SKM-1 treated with dmso at 0.1 percent for 144 hours (cell line): ENCODE results near the gene SLC39A3.

Experiments
- DNase-seq: peaks from one replicate; lab custom pipeline; 2025; ENCODE audit not compliant: unreplicated experiment; lab: John Stamatoyannopoulos, UW

Gene SLC39A3

DNA sequence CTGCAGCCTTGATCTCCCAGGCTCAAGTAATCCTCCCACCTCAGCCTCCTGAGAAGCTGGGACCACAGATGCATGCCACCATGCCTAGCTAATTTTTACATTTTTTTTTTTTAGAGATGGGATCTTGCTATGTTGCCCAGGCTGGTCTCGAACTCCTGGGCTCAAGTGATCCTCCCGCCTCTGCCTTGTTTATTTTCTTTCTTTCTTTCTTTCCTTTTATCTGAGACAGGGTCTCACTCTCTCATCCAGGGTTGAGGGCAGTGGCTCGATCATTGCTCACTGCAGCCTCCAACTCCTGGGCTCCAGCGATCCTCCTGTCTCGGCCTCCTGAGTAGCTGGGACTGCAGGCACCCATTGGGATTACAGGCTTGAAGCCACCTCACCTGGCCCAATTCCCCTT is 33.6 kb downstream of the SLC39A3 start:
- DNase-seq, result no peak

DNA sequence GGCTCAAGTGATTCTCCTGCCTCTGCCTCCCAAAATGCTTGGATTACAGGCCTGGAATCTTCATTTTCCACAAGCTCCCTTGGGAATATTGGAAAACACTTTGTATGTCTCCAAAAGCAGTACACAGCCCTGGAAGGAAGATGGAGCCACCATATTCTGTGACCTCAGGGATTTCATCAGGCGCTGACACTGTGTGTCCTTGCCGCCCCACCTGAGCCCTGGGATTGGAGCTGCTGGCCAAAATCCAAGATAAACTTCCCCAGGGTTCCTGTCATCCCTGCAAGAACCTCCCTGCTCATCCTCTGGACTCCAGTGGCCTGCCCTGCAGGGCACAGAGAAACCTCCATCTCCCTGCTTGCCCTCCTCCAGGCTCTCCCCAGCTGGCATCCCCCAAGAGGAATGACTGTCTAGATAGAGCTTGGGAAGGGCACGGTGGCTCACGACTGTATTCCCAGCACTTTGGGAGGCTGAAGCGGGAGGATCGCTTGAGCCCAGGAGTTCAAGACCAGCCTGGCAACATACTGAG is 36.1 kb downstream of the SLC39A3 start:
- no peak for DNase-seq

DNA sequence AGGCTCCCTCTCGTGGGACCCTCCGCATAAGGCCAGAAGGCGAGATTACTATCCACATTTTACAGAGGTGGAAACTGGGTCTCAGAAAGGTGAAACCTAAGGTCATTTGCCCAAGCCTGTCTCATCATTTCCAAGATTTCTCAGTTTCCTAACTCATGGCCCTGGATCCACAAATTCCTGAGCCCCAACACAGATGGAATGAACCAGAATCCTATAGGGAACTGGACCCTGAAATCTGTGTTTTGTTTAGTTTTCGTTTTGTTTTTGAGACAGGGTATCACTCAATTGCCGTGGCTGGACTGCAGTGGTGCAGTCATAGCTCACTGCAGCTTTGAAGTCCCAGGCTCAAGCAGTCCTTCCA is 36.8 kb downstream of the SLC39A3 start:
- DNase-seq, result no peak

DNA sequence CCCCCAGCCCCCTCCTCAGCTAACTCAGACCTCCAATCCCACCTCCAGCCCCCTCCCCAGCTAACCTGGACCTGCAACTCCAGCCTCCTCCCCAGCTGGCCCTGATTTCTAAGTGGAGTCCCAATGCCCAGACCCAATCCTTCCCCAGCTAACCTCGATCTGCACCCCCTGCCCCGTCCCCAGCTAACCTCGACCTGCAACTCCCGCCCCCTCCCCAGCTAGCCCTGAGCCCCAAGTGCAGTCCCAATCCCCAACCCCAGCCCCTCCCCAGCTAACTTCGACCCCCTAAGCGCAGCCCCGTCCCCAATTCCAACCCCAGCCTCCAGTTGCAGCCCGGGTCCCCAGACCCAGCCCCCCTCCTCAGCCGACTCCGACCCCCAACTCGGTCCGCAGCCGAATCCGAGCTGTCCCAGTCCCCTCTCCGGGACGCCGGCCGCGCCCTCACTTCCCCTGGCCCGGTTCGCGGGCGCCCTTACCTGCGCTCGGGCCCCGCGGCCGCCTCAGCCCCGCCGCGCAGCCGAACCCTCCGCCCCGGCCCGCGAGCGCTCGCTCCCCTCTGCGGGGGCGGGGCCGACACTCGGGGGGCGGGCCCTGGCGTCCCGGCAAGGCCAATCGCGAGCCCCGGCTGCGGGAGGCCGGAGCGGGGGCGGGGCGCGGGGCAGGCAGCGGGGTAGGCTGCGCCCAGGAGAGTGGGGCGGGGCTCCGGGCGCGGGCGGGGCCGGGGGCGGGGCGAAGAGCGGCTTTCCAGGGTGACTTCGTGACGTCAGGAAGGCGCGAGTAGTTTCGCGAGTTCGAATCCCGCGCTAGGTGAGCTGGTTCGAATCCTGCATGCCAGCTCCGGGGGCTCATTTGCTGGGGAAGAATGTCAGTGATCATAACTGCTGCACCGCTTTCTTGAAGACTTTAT is 37.4 kb downstream of the SLC39A3 start, which contains the start of gene GNG7:
Gene GNG7 (minus strand): TSS at position 525 of the 907 bp plus-strand sequence. CDS start 182,006 bp downstream, outside the sequence.
- DNase-seq, result peak; percentile 82

DNA sequence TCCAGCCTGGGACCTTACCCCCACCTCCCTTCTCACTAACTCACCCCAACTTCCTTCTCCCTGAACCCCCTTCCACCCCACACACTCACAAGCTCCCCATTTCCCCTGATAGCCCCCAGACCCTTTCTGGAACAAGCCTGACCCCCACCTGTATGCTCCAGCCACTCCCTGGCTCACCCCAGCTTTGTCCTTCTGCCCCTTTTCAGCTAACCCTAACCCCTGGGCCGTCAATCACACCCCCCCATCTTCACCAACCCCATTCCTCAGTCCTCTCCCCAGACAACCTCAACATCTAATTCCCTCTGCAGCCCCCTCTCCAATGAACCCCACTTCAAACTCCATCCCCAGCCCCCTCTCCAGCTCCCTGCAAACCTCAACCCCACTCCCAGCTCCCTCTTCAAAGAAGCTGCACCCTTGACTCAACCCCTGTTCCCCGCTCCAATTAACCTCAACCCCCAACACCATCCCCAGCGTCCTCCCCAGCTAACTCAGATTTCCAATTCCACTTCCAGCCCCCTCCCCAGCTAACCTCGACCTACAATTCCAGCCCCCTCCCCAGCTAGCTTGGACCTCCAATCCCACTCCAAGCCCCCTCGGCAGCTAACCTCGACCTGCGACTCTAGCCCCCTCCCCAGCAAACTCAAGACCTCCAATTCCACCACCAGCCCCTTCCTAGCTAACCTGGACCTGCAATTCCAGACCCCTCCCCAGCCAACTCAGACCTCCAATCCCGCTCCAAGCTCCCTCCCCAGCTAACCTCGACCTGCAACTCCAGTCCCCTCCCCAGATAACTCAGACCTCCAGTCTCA is 38.3 kb downstream of the SLC39A3 start:
- no peak for DNase-seq

DNA sequence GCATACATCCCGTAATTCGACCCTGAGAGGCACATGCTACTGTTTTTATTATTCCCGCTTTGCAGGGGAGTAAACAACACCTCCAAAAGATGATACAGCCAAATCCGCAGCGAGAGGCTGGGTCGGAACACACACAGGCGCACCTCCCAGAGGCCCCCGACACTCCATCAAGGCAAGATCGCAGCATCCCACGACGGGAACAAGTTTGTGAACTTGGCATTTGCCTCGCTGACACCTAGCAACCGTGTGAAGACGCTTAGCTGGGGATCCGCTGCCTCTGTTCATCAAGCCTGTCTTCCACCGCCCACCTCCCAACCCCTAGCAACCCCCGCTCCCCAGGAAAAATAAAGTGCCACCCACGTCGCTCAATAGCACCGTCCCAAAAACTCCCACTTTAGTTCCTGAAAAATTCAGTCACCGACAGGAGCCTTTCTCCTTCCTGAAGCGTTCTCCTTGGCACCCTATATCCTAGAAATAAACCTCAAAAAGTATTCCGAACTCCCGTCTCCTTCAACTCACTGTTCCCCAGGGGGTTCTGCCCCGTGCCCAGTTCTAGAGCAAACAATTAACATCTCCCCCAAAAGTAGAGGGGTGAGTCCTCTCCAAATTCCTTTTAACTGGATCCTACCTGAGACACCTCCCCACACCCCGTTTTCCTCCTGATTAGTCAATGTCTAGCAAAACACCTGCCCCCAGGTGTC is 39.0 kb downstream of the SLC39A3 start:
- no peak for DNase-seq

DNA sequence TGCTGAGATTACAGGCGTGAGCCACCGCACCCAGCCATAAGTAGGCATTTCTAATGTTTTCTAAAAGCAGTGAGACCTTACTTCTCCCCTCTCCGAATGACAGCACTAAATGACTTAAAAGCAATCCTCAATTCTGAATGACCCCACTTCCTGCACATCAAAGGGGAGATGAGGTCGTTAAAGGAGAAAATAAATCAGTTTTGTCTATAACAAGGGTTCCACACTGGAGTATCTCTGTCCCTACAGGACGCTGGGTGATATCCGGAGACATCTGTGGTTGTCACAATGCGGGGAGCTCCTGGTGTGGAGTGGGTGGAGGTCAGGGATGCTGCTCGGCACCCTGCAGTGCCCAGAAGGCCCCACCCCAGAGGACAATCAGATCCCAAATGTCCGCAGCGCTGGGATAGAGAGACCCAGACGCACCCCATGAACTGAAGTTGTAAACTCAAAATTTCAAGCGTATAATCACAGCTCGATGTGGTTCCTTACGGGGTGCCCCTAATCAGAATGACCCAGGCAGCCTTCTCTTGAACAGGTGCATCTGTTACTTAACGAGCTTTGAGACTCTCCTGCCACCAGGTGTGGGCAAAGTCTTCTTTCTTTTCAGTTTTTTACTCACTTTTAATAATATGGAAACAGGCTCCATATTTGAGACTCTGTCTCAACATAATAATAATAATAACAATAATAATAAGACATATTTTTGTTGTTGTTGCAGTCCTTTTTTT is 40.2 kb downstream of the SLC39A3 start:
- no peak for DNase-seq

DNA sequence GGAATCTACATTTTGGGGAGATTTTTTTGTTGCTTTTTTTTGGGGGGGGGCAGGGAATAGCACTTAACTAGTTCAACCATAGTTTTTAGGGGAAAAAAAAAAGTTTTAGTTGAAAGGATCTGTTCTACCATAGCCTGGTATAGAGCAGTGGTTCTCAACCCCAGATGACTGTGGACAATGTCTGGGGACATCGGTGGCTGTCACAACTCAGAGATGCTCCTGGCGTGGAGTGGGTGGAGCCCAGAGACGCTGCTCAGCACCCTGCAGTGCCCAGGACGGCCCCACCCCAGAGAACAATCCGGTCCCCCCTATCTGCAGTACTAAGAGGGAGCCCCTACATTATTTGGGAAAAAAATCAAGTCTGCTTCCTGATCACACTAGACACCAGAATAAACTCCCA is 45.6 kb downstream of the SLC39A3 start:
- DNase-seq, result no peak

DNA sequence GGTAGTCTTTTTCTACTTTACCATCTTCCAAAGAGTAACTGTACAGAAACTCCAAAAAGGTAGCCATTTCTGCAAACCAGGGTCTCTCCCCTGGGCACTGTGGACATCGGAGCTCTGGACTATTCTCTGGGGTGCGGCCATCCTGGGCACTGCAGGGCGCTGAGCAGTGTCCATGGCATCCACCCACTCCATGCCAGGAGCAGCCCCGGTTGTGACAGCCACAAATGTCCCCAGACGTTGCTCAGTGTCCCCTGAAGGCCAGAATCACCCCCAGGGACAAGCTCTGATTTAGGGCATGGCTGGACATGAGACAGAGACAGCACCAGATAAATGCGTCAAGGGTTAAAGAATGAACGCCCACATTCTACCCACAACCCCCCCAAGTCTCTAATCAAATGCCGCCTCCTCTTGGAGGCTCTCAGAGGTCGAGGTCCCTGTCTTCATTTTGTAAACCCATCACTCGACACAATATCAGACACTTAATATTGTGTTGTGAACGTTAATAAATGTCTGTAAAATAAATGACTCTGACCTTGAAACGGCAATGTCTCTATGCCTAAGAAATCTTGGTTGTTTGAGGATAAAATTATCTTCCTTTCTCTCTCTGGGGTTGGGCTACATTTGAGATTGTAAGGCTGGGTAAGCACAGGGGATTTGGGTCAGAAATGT is 46.2 kb downstream of the SLC39A3 start:
- no peak for DNase-seq

DNA sequence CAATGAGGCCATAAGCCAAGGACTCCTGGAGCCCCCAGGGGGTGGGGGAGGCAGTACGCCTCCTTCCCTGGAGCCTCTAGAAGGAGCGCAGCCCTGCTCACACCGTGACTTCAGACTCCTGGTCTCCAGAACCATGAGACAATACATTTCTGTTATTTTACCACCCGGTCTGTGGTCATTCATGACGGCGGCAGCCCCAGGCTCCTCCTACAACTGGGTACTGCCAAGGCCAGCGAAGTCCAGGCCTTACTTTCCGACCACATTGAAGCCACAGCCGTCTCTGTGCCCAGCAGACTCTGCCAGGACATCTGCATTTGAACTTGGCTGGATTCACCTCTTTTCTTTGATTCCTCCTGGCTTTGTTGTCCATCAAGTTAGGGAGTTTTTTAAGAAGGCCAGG is 47.9 kb downstream of the SLC39A3 start:
- no peak for DNase-seq

DNA sequence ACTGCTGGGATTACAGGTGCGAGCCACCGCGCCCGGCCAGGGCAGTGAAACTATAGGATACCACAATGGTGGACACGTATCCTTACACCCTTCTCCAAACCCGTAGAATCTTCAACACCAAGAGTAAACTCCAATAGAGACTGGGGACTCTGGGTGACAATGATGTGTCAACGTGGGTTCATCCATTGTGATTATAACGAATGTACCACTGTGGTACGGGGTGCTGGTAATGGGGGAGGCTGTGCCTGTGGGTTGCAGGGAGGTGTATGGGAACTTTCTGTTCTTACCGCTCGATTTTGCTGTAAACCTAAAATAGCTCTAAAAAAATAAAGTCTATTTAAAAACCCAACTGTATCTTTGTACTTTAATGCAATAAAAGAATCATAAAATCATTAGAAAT is 49.0 kb downstream of the SLC39A3 start:
- no peak for DNase-seq

DNA sequence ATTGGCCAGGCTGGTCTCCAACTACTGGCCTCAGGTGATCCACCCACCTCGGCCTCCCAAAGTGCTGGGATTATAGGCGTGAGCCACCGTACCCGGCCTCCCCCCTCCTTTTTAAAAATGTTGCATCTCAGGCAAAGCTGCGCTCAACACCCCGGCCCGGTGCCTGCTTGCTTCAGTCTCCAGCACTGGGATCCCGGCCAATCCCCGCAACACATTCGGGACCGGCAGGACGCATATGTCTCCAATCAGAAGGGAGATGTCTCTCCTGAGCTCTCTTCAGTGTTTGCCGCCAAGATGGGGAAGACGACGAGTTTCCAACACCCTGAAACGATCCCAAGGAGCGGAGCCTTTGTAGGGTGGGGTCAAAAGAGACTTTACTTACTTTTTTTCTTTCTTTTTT is 53.5 kb downstream of the SLC39A3 start:
- DNase-seq, result no peak

DNA sequence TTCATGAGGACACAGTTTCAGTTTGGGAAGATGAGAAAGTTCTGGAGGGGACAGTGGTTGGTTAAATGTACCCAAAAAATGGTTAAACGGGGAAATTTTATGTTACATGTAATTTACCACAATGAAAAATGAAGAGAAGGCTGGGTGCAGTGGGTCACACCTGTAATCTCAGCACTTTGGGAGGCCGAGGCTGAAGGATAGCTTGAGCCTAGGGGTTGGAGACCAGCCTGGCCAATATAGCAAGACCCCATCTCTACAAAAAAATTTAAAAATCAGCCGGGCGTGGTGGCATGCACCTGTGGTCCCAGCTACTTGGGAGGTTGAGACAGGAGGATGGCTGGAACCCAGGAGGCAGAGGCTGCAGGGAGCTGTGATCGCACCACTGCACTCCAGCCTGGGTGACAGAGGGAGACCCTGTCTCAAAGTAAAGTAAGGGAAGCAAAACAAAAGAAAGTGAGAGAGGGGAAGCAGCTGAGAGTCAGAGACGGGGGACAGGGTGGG is 54.6 kb downstream of the SLC39A3 start:
- DNase-seq, result no peak

DNA sequence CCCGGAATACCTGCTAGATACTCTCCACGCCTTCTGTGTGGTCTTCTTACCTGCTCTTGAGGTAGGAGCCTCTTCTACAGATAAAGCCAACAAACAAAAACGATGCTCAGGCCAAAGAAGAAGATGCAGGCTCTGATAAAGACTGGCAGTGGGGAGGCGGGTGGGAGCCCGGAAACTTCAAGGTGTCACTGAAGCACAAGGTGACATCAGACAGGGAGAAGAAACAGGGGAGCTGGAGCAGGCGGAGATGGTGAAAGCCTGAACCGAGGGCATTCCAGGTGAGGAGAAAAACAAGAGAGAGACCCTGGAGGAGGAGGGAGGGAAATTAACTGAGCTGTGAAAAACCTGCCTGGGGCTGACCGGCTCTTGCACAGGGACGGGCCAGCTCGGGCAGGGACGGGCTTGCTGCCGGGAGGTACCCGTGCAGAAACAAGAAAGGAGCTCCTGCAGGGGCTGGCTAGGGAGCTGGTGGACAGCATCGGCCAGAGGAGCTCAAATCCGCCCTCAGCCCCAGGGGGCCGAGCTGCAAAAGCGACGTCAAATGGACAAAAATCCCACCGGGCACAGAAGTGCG is 56.3 kb downstream of the SLC39A3 start:
- no peak for DNase-seq
